ENCODE measurements around the gene TASP1.
A peak's percentile ranks its signal among the peaks of the same experiment; 100 is the strongest.
"Not testable (repeated sequence)": the region's sequence is repeated elsewhere in the genome, so short reads cannot be mapped to it uniquely, and the experiment has no call there.

The TASP1 gene, protein sequence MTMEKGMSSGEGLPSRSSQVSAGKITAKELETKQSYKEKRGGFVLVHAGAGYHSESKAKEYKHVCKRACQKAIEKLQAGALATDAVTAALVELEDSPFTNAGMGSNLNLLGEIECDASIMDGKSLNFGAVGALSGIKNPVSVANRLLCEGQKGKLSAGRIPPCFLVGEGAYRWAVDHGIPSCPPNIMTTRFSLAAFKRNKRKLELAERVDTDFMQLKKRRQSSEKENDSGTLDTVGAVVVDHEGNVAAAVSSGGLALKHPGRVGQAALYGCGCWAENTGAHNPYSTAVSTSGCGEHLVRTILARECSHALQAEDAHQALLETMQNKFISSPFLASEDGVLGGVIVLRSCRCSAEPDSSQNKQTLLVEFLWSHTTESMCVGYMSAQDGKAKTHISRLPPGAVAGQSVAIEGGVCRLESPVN

DNA sequence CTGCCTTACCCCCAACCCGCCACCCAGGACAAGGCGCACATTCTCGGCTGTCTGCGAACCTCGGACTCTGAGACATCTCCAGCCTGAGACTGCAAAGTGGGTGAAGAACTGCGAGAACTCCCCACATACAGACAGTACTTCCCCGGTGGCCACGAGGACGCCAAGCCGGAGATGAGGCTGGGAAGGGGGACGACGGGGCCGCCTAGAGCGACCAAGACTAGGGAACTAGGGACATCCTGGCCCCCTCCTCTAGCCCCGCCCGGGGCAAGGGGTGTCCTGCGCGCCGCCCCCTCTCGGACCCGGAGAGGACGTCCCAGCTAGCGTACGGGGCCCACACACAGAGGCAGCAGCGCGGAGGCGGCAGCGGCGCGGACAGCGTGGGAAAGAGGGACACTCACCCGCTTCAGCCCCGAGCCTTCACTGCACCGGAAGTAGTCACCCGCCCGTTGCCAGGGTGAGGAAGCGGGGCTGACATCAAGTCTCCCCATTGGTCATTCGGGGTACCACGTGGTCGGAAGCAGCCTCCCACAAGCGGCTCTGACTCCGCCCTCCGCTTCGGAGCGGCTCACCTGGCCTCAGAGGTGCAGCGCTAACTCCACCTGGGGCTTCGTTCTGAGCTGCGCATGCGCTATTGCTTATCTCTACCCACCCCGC, at the start of gene TASP1:
Gene TASP1, minus strand, starts transcription at position 437 of the 654 bp plus-strand sequence. CDS start 8,854 bp downstream, outside the sequence.
- DNase-seq = peak; percentile 95

DNA sequence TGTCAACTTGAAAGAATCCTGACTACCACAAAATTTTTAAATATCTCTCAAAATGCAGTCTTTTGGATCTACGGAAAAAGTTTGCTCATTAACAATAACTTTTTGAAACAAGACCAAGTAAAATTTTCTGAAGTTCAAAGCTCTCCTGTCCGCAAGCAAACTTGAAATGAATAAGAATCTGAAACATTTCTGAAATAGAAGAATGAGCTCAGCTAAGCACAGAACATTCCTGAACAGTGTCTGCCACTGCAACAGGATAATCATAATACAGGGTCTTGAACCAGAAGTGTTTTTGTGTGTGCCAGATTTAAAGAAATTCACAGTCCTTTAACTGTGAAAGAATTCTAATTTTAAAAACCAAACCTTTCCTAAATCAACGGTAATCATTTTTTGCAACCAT, 49.1 kb upstream of the TASP1 start:
- DNase-seq = no peak

DNA sequence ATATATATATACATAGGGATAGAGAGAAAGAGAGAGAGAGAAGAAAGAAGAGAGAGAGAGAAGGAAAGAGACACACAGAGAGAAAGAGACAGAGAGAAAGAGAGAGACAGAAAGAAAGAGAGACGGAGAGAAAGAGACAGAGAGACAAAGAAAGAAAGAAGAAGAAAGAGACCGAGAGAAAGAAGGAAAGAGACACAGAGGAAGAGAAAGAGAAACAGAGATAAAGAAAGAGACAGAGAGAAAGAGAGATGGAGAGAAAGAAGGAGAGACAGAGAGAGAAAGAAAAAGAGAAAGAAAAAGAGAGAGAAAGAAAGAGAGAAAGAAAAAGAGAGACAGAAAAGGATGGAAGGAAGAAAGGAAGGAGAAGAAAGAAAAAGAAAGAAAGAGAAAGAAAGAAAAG, 46.9 kb upstream of the TASP1 start:
- no peak for DNase-seq

DNA sequence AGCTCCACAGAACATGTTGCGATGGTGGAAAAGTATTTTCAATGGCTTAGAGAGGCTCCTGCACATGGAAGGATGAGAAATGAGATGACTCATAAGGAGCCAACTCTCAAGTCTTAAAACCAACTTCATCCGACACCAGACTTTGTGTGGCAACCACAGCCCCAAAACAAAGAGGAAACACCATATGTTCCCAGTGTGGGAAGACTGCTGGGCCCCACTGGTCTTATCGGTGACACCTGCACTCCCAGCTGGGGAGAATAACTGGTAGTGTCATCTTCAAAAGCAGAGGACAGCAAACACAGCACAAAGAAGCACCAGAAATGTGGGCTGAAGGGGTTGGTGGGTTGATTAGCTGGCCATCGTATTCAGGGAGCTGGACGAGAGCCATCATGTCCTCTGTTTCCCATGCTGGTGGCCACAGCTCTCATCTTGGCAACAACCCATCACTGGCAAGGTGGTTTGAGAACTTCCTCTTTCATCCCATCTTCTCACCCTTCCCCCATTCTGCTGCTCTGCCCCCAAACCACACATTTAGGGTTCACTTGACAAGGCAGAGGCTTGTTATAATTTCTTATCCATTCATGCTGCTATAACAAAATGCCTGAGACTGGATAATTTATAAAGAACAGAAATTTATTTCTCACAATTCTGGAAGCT, 46.0 kb upstream of the TASP1 start:
- no peak for DNase-seq

DNA sequence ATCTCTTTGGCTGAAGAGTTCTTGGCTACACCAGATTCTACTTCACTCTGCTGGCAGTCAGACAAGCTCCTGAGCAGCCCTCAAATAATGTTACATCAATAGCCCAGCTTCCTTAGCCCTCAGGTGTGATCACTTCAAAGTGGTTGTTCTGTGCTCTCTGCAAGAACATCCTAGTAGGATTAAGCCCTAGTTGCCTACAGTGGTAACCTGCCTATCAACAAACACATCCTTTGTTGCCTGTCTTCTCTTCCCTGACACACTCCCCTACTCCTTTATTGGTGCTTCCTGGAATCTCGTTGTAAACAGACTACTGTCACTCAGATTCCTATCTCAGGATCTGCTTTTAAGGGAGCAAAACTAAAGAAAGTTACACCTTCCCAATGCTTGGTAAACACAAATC, 45.1 kb upstream of the TASP1 start:
- no peak for DNase-seq

DNA sequence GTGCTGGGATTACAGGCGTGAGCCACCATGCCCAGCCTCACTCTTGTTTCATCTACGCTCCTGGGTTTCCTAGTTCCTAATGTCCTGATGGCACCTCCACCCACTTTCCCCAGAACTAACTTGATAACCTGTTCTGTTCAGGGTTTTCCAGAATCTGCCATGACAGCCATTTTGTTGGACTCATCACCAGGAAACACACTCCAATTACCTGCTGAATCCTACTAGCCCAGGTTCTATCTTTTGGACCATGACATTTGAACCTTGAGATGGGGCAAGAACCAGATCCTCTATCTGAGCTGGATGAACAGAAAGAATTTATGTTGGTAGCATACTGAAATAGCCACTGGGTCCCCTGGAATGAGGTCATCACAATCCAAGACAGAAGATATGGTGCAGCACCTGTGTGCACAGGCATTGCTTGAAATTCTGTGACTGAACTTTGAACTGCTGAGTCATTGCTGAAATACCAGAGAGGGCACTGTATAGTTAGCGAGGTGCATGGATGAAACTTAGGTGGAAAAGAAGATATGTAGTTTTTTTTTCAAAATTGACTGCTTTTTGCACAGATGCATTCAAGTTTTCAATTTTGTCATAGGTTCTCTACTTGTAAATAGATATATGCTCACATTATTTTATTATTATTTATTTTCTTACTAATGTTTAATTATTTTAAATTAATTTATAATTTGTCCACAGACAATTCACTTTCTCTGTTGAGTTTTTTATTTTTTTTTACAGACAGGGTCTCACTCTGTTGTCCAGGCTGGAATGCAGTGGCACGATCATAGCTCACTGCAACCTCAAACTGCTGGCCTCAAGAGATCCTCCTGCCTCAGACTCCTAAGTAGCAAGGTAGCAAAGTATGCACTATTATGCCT, 42.8 kb upstream of the TASP1 start:
- DNase-seq = no peak

DNA sequence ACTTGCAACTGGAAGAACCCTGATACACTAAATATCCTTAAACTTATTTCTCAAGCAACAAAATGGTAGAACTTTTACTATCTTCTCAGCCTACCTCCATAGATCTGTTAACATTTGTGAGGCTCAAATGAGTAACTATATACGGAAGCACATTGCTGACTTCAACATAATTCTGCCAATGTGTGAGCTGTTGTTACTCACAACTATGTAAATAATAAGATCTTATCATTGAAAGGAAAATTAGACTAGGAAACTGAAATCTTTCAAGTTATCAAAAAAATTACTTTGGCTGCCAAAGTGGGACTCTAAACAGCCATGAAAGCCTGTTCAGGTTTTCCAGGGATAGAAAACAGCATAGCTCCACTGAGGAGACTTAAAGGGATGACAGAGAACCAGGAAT, 40.2 kb upstream of the TASP1 start:
- DNase-seq = no peak

DNA sequence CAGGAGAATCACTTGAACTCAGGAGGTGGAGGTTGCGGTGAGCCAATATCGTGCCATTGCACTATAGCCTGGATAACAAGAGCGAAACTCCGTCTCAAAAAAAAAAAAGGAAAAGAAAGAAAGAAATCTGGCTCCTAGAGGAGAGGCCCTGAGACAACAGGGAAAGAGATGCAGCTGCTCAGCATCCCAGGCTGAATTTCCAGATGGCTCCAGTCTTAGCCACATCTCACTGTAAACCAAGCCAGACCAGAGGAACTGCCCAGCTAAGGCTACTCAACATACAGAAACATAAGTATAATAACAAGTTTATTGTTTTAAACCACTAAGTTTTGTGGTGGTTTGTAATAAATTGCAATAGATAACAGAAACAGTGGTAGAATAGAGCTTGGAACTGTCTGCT, 38.5 kb upstream of the TASP1 start:
- no peak for DNase-seq

DNA sequence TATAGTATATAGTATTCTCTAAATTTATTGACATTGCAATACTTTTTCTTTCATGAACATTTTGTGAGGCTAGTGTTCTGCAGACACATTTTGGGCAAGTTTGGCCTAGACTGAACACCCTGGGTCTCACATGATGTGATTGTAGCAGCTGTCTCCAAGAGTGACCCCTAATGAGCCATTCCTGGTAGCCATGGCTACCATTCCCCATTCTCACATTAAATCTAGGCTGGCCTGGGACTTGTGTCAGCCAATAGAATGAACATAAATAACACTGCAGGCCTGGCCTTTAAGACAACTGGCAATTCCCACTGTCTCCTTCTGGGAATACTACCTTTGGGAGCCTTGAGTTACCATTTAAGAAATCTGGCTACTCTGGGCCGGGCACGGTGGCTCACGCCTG, 38.0 kb upstream of the TASP1 start:
- no peak for DNase-seq

DNA sequence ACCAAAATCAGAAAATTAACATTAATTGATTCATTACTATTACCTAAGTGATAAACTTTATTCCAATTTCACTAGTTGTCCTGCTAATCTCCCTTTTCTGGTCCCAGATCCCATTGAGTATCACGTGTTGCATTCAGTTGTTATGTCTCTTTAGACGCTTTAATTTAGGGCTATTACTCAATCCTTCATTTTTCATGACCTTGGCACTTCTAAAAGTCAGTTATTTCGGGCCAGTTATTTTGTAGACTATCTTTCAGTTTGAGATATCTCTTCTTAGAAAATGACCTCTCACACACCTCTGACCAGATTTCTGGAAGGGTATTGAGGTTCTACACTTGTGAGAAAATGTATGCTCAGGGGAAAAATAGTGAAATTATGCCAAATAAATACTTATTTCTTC, 34.0 kb upstream of the TASP1 start:
- no peak for DNase-seq

DNA sequence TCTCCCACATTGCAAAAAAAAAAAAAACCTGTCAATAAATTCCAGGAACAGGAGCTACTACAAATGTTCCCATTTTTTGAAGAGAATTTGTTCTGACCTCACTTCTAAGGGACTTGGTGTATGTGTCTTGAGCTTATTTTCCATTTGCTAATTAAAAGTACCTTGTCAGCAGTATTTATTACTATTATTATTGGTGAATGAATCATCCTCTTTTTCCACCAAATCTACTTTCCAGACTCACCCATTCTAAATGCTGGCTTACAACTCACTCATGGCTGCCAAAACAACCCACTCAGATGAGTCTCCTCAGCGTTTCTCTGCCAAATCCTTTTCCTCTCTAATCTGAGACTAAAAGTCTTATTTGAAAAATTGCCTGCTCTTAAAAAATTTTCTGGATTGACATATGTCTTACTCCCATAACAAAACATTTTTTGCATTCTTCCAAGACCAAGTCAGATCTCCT, 33.2 kb upstream of the TASP1 start:
- DNase-seq = no peak

DNA sequence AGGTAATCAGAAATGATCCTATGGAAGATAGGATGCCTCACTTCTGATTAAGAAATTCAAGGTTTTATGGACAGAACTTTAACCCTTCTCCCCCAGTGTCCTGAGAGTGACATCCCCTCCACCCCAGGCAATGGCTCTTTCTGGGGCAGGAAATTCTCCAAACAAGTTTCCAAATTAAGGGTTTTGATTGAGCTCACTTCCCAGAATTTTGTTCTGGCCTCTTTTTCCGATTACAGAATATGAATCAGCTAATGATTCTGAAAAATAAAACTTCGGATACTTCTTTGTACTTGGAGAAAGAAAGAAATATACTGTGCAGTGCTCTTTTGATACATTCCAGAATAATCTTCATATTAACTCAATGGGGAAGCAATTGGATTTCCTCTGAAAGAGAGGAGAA, 32.8 kb upstream of the TASP1 start:
- DNase-seq = no peak

DNA sequence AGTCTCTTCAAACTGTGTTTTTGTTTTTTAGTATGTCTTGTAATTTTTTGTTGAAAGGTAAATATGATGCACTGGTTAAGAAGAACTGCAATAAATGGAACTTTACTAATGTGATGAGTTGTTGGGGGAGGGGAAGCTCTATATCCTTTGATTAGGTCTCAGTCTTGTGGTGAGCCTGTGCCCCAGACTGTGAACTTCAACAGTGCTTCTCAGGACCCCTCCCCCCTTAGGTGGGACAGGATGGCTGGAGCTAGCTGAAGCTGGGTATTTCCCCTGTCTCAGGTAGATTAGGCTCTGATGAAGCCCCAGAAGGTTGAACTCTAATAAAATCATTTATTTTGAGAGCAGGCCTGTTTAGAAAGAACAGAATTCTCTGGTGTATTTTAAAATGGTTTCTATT, 31.4 kb upstream of the TASP1 start:
- no peak for DNase-seq

DNA sequence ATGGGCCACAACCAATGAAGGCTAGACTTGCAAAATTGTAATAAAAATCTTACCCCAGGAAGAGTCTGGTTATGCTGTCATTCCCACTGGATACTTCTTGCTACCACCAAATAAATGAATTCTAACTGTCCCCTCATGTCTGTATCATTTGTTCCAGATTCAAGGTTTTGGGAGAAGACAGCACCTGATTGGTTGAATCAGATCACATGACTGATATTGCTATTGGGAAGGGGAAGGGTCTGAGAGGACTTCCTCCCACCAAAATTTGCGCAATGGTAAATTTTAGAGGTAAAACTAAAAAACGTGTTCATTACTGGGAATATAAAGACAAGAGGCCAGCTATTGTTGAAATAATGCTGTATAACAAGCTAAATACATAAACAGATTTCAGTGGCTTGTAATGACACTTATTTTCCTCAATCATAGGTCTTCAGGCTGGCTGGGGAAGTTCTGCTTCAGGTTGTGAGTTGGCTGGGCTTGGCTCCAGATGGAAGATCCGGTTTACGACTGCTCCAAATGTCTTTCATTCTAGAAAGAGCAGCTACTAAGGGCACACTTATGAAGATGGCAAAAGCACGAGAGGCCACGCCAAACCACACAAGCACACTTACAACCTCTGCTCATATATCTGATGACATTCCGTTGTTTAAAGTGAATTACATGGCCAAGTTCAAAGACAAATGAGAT, 27.1 kb upstream of the TASP1 start:
- DNase-seq = no peak

DNA sequence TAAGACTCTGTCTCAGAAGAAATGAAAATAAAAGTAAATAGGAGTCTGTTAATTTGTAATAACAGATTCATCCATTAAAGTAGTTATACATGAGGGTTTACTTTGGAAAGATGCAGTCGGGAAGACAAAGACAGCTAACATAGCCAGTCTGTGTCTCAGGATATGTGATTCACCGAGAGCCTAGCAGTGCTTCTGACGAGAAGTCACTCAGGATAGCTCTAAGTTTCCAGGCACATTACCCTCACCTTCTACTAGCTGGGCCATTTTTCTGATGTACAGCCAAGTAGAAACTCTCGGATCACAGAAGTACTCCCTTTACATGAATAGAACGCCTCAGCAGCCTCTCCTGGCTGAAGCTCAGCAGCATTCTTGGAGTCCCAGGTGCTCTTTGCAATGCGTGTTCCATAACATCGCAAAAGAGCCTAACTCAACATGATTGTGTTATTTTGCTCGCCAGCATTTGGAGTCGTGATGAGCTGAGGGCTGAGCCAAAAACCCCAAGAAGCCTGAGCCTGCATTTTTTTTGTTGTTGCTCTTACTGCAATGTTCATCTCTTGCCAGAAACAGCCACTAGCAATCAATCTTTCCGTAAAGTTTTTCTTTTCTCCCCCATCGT, 22.4 kb upstream of the TASP1 start:
- no peak for DNase-seq

DNA sequence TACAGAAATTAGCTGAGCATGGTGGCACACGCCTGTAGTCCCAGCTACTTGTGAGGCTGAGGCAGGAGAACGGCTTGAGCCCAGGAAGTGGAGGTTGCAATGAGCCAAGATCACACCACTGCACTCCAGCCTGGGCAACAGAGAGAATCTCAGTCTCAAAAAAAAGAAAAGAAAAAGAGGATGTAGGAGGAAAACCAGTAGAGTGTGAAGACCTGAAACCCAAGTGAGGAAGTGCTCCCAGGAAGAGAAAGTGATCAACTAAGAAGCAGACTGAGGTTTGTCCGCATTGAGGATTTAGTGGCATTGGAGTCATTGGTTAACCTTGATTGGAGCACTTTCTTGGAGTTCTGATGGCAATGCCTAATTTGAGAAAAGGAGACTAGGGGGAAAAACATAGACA, 20.6 kb upstream of the TASP1 start:
- no peak for DNase-seq

DNA sequence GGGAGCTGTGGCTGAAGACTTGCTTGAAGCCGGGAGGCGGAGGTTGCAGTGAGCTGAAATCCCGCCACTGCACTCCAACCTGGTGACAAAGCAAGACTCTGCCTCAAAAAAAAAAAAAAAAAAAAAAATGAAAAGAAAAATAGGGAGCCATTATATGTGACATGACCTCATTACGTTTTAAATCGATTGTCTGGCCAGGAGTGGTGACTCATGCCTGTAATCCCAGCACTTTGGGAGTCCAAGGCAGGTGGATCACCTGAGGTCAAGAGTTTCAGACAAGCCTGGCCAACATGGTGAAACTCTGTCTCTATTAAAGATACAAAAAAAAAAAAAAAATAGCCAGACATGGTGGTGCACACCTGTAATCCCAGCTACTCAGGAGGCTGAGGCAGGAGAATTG, 19.3 kb upstream of the TASP1 start:
- not testable (repeated sequence) for DNase-seq

DNA sequence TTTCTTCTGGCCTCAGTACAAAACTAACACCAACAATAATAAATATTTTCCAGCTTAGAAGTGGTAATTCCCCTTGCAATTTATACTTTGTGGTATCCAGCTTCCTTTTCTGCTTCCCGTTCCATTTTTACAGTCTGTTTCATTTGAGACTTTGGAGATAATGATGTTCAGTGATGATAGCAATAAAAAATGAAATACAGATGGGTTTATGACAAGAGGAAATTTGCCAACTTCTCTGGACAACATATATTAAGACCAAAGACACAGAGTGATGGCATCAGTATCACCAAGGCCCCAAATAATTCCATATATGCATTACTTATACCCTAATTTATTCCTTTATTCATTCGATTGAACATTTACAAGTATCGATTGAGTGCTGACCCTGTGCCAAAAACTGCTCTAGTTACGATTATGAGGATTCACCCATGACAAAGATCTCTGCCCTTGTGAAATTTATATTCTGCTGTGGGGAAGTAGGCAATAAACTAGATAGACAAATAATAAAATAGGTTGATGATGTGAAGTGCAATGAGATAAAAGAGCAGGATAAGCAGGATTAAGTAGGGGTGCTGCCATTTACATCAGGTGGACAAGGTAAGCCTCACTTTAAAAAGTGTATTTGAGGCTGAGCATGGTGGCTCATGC, 18.1 kb upstream of the TASP1 start:
- no peak for DNase-seq

DNA sequence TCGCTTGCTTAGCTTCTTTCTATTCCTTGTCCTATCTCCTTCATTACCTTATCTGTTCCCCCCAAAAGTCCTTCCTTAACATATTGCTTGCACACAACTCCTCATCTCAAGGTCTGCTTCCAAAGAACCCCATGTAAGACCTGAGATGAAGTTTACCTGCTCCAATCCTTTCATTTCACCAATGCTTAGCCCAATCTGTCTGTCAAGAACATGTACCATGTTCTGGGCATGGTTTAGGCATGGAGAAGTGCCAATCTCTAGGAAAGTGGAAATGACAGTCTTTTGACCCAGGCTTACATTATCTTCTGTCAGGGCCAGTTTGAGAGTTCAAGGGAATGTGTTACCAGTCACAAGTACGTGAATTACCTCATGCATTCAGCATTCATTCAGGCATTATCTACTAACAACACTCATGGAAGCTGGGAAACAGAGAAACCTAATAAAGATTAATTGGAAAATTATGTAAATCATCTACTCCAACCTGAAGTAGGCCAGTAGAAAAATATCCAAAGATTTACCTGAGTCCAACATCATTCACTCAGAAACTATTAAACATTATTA, 15.8 kb upstream of the TASP1 start:
- no peak for DNase-seq

DNA sequence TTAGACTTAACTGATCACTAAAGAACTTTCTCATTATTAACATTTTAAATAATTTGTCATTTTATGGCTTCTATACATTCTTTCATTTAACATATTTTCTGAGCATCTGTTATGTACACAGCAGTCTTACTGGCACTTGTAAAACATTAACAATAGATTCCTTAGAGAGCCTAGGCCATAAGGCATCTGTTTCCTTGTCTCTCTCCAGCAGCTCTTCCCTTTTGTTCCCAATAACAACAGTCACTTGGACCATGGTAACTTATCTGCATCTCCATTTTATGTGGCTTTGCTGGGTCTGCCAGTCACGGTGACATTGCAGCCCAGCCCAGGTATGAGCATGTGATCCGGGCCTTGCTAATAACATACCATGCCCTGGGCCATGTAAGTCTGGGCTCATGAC, 11.7 kb upstream of the TASP1 start:
- no peak for DNase-seq
